ENCODE data around the gene PALM2AKAP2.

DNA sequence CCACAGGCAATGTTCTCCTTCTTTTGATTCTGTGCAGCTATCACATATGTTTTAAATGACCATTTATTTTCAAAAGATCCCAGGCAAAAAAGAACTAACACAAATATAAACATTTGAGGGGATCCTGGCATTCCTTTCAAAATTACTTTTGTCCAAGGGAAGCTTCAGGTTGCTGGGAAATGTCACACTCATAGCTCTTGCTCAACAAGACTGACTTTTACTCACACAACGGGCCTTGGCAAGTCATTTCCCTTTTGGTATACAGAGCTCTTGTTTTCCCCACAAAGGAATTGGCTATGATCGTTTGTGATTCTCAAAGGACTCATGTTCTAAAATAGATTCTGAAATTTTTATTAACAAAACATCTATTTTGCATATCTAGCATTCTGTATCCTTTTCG is 4.5 kb upstream of the PALM2AKAP2 start:
- TF ChIP-seq NFIC (IDR thresholded peaks at IDR 0.05), result no peak
- no peak for TF ChIP-seq RAD21 (IDR thresholded peaks at IDR 0.05; ENCODE audit: low read depth)
- TF ChIP-seq CEBPB (IDR thresholded peaks at IDR 0.05), result no peak
- TF ChIP-seq TEAD4 (IDR thresholded peaks at IDR 0.05), result no peak
- no peak for TF ChIP-seq USF1 (IDR thresholded peaks at IDR 0.05)
- no peak for TF ChIP-seq EP300 (IDR thresholded peaks at IDR 0.05; ENCODE audit: borderline replicate concordance)

Data from Ishikawa (cell line).